GM18507 (cell line): ENCODE data around the gene DGCR2.
"Not testable (repeated sequence)": the region's sequence is repeated elsewhere in the genome, so short reads cannot be mapped to it uniquely, and the experiment has no call there.

Experiments used
- DNase-seq: peaks from one replicate; pipeline ENCODE4 v3.0.0; 2011; ENCODE audit warnings: low read depth; ENCODE audit not compliant: insufficient read length; ENCODE audit errors: extremely low spot score
- FAIRE-seq: peaks from 2 replicates; lab custom pipeline; 2011; peaks lifted over from hg19 to GRCh38; lab: Jason Lieb, UNC

DGCR2 gene

DNA sequence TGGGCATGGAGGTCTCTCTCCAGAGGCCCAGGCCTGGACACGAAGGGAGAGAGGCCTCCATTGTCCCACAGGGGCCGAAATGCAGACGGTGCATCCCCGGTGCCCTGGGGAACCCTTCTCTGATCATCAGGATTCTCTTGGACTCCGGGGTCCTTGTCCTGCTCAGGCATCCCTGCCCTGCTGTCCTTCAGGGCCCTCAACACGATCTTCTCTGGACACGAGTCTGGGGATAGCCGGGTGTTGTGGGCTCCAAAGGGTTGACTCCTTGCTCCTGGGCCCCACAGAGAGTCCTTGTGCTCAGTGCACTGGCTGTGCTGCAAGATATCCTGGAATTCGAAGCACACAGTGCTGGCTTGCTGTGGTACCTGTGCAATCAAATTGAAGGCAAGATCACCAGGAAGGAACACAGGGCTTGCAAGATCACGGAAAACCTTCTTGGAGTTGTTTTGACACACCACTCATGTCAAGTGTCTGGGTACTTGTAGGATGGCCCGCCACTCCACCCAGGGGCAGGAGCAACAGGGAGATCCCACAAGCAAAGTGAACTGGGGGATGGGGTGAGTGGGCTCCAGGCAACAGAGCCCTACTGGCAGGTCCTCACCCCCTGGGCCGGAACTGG, 124.8 kb downstream of the DGCR2 start:
- FAIRE-seq (no peak), DNase-seq (no peak)

DNA sequence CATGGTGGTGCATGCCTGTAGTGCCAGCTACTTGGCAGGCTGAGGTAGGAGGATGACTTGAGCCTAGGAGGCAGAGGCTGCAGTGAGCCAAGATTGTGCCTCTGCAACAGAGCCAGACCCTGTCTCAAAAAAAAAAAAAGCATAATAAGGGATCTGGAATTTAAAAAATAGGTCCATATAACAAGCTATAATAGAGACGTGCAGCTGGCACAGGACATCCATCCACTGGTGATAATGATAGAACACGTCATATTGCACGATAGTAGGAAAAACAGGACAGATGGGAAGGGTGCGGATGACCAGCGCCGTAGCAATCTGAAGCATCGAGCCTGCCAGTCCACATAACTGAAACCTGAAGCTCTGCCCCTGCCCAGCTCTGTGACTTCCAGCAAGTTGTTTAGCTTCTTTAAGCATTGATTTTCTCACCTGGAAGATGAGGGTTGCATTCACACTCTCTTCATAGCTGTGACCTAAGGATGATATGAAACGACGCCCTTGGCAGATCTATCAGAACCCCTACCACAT, 125.8 kb downstream of the DGCR2 start:
- FAIRE-seq = no peak

DNA sequence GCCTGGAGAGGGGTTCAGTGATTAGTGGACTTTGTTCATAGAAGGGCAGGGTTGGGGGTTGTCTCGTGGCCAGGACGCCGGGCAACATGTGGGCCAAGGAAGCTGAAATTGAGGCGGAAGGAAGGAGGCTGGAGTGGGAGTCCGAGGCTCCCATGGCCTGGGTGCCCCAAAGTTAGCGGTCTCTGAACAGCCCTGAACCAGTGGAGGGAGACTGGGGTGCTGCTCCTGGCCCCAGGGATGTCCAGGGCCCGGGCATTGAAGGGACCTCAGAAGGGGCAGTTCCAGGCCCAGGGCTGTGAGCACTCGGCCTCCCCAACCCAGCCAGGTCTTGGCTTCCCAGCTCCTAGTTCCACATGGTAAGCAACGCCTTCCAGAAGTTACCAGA, 126.9 kb downstream of the DGCR2 start:
- FAIRE-seq (no peak), DNase-seq (no peak)

More for the DNA sequence above, 125.8 kb downstream of the DGCR2 start:
- DNase-seq = no peak

DNA sequence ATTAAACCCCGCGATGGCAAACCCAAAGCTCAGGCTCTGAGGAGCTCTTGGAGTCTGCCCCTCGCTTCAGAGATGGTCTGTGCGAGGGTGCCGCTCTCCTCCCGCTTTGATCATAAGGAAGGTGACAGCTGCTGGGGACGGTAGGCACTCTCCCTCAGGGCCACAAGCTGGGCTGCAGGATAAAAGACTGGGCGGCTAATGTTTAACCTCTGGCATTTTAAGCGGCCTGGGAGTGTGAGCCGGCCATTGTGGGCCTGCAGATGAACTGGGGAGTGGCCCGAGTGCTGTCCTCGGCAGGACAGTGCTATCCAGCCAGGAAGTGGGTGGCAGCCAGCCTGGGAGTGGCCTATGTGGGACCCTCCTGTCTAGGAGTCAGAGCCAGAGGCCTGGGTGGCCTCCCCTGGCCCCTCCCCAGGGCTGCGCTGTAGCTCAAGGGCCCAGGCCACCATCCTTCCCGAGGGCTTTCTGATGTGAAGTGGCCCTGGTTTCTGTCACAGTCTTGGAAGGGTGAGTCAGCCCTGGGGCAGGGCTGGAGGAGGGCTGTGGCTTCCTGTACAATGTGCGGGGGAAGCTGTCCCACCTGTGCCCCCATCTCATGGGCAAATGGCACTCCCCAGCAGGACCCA, 127.4 kb downstream of the DGCR2 start:
- FAIRE-seq (no peak), DNase-seq (no peak)

DNA sequence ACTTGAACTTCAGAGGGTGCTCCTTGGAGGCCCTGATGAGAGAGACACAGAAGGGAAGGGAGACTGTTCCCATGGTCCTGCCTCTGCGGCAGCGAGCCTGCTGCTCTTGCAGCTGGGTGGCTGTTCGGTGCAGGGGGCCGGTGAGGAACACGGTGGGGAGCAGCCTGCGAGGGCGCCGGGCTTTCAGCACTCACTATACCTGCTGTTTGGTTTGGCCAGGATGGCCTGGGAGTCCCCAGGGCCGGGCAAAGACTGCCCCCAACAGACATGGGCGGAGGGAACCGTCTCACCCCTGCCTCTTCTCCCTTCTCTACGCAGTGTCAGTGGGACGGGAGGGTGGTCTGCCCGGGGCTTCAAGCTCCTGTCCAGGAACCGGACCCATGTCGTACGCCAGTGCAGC, 128.2 kb downstream of the DGCR2 start:
- FAIRE-seq = no peak
- no peak for DNase-seq

DNA sequence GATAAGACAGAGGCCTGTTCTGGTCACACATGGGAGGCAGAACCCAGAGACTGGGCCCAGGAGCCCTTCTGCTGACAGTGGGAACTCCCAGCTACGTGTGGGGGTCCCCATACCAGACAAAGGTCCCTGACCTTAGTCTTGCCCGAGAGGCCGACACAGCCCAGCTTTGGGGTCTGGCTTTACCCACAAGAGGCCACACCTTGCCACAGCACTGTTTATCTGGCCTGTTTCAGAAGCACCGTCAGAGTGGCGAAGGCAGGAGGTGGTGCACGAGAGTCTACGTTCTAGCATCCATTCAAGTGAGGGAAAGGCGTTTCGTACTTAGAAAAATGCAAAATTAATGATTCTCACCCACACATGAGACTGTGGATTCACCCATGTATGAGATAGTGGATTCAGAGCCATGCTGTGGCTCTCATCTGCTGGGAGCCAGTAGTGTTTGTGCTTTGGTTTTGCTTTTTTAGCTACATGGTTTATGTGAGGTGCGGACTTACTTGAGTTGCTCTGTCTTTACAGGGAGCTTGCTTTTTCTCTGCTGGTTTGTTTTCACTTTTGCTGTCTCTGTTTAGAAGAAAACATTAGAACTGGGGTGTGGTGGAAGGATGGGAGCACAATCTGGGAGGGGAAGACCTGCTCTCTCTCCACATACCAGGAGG, 129.5 kb downstream of the DGCR2 start:
- no peak for FAIRE-seq

DNA sequence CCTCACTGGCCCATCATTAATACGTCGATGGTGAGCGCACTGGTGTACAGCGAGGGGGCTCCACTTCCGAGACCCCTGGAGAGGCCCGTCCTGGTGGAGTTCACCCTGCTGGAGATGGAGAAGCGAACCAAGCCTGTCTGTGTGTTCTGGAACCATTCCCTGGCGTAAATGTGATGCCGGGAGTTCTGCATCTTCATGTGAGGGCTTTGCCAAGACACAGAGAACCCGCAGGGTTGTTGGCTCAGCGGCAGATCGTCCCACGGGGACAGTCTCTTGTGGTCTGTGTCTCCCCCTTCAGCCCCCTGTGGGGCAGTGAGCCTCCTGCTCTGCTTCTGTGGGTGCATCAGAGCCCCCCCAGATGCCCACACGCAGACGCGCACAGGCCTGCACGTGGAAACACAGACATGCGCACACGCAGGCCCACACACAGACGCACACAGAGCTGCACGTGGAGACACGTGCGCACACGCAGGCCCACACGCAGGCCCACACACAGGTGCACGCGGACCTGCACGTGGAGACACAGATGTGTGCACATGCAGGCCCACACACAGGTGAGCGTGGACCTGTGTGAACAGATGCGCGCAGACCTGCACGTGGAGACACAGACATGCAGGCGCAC, 130.3 kb downstream of the DGCR2 start:
- DNase-seq (no peak), FAIRE-seq (no peak)

More for the DNA sequence above, 129.5 kb downstream of the DGCR2 start:
- DNase-seq = no peak

DNA sequence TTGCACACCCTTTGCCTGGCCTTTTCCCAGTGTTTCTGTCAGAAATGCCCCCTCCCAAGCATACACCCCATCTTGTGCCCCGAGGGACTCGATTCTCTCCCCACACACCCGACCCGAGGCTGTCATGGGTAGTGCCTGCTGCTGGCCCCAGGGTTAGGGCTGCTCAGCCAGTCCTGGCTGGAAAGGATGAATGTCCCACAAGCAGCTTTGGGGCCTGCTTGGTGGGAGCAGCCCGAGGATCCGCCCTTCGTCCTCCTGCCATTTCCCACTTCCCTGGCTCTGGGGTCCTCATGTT, 131.1 kb downstream of the DGCR2 start:
- DNase-seq (no peak), FAIRE-seq (no peak)

DNA sequence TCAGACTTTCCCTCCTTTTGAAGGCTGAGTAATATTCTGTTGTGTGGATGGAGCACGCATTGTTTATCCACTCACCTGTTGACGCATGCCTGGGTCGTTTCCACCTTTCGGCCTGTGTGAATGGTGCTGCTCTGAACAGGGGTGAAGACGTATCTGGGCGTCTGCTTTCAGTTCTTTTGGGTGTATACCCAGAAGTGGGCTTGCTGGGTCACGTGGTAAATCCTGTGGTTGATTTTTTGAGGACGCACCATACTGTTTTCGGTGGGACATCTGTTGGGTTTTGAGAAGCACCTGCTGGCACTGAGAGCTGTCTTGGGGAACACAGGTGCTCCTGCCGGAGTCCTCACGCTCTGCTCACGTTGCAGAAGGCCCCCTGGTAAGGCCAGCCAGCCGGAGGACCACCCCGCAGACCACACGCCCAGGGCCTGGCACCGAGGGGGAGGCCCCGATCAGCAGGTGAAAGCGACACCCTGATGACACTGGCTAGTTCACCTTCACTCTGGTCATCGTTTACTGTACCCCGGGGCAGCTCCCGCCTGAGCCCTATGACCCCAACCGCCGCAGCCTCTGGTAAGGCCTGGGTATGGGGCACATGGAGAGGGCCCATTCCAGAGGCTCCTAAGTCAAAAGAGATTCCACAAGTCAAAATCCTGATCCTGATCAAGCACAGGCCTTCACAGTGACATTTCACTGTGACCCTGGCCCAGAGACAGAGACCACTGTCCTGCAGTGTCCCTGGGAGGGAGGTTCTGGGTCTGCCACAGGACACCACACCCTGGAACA, 131.7 kb downstream of the DGCR2 start:
- no peak for DNase-seq
- FAIRE-seq = no peak

DNA sequence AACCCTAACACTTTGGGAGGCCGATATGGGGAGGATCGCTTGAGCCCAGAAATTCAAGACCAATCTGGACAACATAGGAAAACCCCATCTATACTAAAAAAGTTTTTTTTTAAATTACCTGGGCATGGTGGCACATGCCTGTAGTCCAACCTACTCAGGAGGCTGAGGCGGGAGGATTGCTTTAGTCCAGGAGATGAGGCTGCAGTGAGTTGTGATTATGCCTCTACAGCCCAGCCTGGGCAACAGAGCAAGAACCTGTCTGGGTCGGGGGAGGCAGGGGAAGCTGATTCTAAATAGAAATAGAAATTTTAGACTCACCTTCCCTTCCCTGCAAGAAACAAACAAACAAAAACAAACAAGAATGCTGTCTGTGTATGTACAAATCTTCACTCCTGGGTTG, 133.3 kb downstream of the DGCR2 start:
- FAIRE-seq (no peak), DNase-seq (no peak)

DNA sequence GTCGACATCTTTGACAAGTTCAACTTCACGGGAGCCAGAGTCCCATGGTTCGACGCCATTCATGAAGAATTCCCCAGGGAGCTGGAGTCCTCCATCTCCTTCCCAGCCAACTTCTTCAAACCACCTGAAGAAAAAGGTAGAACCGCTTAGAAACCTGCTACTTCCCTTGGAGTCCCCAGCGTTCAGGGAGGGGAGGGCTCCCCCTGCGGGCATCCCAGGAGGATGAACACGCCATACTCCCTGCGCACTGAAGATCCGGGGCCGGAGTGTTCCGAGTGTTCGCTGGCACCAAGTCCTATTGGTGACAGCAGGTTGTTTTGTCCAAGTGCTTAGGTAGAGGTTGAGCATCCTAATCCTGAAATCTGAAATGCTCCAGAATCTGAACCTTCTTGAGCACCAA, 134.4 kb downstream of the DGCR2 start:
- DNase-seq (no peak), FAIRE-seq (no peak)

DNA sequence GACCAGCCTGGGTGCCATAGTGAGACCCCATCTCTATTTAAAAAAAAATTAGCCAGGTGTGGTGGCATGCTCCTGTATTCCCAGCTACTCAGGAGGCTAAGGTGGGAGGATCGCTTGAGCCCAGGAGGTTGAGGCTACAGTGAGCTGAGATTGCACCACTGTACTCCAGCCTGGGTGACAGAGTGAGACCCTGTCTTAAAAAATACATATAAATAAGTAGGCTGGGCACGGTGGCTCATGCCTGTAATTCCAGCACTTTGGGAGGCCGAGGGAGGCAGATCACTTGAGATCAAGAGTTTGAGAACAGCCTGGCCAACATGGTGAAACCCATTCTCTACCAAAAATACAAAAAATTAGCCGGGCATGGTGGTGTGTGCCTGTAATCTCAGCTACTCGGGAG, 135.1 kb downstream of the DGCR2 start:
- FAIRE-seq = not testable (repeated sequence)

More for the DNA sequence above, 135.1 kb downstream of the DGCR2 start:
- DNase-seq = not testable (repeated sequence)
